Lower leg skin (tissue), 3 donors: ENCODE data around the gene CRB2.

Experiments used
- CTCF ChIP-seq, 3 donors: fragments of 450-650 bp; IDR thresholded peaks; one replicate each; pipeline ENCODE4 v1.5.1; 2016; ENCODE audit warnings: antibody characterized with exemption in 3 of 3, mild to moderate bottlenecking in 3 of 3, moderate library complexity in 2 of 3
- POLR2A ChIP-seq, 2 donors: fragments of 450-650 bp; IDR thresholded peaks; one replicate each; pipeline ENCODE4 v1.6.1; 2016 to 2017; ENCODE audit warnings: antibody characterized with exemption in 2 of 2, mild to moderate bottlenecking in 1 of 2, moderate library complexity in 1 of 2

- TF ChIP-seq CTCF (IDR thresholded peaks at IDR 0.05) (no peak), POLR2A (IDR thresholded peaks at IDR 0.05) (no peak)
Measured at GRCh38 chr9:123314617-123315016, 41.4 kb upstream of the CRB2 start.
